IMR-90 (cell line): ENCODE data around the gene RGS19.

ENCODE experiments used
- BHLHE40 ChIP-seq: fragments of 150-350 bp; IDR thresholded peaks from 2 replicates; pipeline ENCODE4 v1.6.1; 2016; ENCODE audit warnings: mild to moderate bottlenecking, low read depth, low read length
- CEBPB ChIP-seq: IDR thresholded peaks from 2 replicates; pipeline ENCODE4 v1.6.1; 2012; ENCODE audit warnings: low read depth, low read length, improper control_type of control experiment
- CHD1 ChIP-seq: IDR thresholded peaks from 2 replicates; pipeline ENCODE4 v1.6.1; 2012; ENCODE audit warnings: low read depth, low read length, improper control_type of control experiment
- CTCF ChIP-seq: conservative IDR thresholded peaks from 2 replicates; pipeline ENCODE4 v1.5.1; 2012; ENCODE audit warnings: mild to moderate bottlenecking, low read depth, low read length, improper control_type of control experiment
- POLR2A ChIP-seq: IDR thresholded peaks from 2 replicates; pipeline ENCODE4 v1.6.1; 2012; ENCODE audit warnings: mild to moderate bottlenecking, low read depth, low read length
- USF2 ChIP-seq: fragments of 150-350 bp; IDR thresholded peaks from 2 replicates; pipeline ENCODE4 v1.6.1; 2017; ENCODE audit warnings: mild to moderate bottlenecking, antibody characterized with exemption, low read length, low read depth

- TF ChIP-seq CTCF (no peak), POLR2A (no peak), CEBPB (no peak), CHD1 (no peak), USF2 (no peak), BHLHE40 (no peak)
Observed at GRCh38 chr20:64119301-64119680, 40.0 kb upstream of the RGS19 start.
